ENCODE measurements around the gene LTB.

DNA sequence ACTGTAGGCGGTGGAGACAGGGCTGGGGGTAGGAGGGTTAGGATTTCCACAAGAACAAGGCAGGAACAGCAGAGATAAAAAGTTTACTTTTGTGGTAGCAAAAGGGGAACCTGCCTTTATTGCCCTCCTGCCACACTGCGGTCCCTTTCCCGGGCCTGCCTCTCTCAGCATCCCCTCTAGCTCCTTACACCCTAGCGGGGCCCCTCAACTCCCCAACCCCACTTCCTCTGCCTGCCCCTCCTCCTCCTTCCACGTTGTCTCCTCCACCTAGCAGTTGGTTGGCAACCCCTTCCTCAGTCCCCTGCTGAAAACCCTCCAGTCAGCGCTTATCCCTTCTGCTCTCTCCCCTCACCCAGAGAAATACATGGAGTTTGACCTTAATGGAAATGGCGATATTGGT, 33.5 kb upstream of the LTB start:
- TF ChIP-seq TARDBP (IDR thresholded peaks at IDR 0.05) (no peak), FOXA1 (IDR thresholded peaks at IDR 0.05) (no peak), FOXM1 (IDR thresholded peaks at IDR 0.05; ENCODE audit: borderline replicate concordance) (no peak), SUZ12 (IDR thresholded peaks at IDR 0.05) (no peak), ZNF384 (IDR thresholded peaks at IDR 0.05) (no peak), NFRKB (IDR thresholded peaks at IDR 0.05) (no peak), CTBP1 (IDR thresholded peaks at IDR 0.05; ENCODE audit: borderline replicate concordance) (no peak), PKNOX1 (IDR thresholded peaks at IDR 0.05) (no peak)
